GM10248 (cell line): ENCODE data around the gene RASSF3.

Experiments
- CTCF ChIA-PET: fragments of 300-600 bp; sonication (Branson Sonifier 250); formaldehyde crosslinking; extraction: SDS; loops from one replicate; lab custom pipeline; 2021; ENCODE audit warnings: antibody characterized with exemption; lab: Yijun Ruan, JAX
- POLR2A ChIA-PET: fragments of 350-650 bp; sonication (Branson Sonifier 250); formaldehyde crosslinking; extraction: SDS; loops from one replicate; lab custom pipeline; 2020; ENCODE audit warnings: antibody characterized with exemption; lab: Yijun Ruan, JAX
- DNase-seq: peaks from one replicate; pipeline ENCODE4 v3.0.0; 2012; ENCODE audit errors: extremely low spot score
- CTCF ChIP-seq: IDR thresholded peaks from 2 replicates; pipeline ENCODE4 v1.5.1; 2012; ENCODE audit warnings: mild to moderate bottlenecking, low read depth; ENCODE audit errors: extremely low read depth, missing control alignments, control extremely low read depth

The RASSF3 gene

DNA sequence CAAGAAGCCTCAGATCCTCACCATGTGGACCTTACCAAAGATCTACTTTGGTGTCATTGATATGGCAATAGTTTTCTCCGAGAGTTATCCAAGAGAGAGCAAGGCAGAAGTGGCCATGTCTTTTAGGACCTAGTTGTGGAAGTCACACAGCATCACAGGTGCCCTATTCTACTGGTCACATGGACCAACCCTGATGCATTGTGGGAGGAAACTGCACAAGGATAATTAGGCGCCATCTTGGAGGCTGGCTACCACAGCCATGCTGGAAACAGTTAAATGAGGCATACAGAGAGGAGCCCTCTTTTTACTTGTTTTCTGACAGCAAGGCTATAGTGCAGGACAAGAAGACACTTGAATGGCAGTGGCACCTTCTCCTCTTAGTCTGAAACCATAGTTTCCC is 99.1 kb downstream of the RASSF3 start:
- ChIA-PET POLR2A (no interaction called here), CTCF (interaction anchor here (0.8 to 4.1 kb wide), 3 partner anchors 9 to 119 kb away, joined by 3 to 32 read pairs (median 6); no protein-coding TSS in a partner anchor)
- TF ChIP-seq CTCF: no peak
- DNase-seq: no peak

DNA sequence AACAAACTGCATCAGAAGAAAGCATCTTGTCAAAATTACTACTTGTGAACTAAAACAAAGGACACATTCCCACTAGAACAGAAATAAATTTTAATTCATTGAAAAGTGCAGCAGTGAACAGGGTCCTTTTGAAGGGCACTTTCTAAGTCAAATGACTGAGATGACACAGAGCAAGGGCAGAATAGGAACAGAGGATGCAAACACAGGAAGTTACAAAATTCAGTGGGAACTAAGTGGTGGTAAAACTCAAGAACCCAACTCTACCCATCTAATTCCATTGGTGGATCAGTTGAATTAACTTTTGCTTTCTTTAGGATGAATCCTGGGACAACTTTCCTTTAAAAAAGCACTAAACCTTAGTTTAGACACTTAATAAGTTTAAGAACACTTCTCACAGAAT is 103.1 kb downstream of the RASSF3 start:
- CTCF ChIA-PET: interaction anchor here (1.6 to 1.9 kb wide), 2 partner anchors 16 to 164 kb away, joined by 6 to 7 read pairs; no protein-coding TSS in a partner anchor
- POLR2A ChIA-PET: no interaction called here
- DNase-seq: no peak
- TF ChIP-seq CTCF: no peak

DNA sequence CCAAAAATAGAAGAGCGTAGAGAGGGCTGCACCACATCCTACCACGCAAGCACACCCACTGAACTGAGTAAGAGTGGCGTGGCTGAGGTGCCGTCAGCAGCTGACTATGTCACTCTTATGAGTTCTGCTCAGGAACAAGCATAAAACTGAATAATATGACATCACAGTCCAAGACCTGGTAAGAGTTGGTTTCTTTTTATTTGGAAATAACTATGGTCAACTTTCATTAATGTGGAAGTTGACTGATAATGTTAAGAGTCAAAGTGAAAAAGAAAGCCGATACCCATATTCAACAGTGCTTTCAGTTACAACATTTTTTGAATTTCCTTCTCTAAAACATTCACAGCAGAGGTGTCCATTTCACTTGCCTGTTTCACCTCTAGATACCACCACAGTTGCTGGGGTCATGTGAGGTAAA is 104.3 kb downstream of the RASSF3 start:
- CTCF ChIA-PET: interaction anchor here (1.0 to 2.8 kb wide), 6 partner anchors 8 to 165 kb away, joined by 3 to 13 read pairs (median 5); no protein-coding TSS in a partner anchor
- DNase-seq: peak; percentile 26
- TF ChIP-seq CTCF: no peak
- POLR2A ChIA-PET: no interaction called here

- ChIA-PET POLR2A (interaction anchor here (0.7 kb wide), 1 partner anchor 107 kb away, joined by 3 read pairs; no protein-coding TSS in a partner anchor), CTCF (interaction anchor here (0.8 to 2.8 kb wide), 7 partner anchors 9 to 167 kb away, joined by 3 to 13 read pairs (median 4); no protein-coding TSS in a partner anchor)
- no peak for DNase-seq
- TF ChIP-seq CTCF: no peak
Observed at GRCh38 chr12:64716371-64716770, 106.1 kb downstream of the RASSF3 start.

DNA sequence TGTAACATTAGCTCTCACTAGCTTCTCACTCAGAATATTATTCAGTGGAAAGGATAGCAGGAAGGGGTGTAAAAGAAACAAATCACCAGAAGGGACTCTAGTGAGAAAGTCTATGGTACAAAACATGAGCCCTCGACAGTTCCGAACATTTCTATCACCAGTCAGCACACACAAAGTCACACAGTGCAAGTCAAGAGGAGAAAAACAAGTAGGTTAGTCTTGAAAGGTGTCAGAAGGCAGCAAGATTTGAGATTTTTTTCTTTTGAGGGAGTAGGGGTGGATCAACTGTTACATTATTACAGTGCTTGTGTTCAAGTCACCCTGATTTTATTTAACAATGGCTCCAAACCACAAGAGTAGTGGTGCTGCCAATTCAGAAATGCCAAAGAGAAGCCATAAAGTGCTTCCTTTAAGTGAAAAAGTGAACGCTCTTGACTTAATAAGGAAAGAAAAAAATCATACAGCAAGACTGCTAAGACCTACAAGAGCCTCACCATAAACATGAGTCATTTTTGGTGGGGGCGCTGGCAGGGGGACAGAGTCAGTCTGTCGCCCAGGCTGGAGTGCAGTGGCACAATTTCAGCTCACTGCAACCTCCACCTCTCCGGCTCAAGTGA is 106.7 kb downstream of the RASSF3 start:
- ChIA-PET CTCF (interaction anchor here (0.9 to 2.8 kb wide), 4 partner anchors 9 to 167 kb away, joined by 3 to 10 read pairs (median 5); no protein-coding TSS in a partner anchor), POLR2A (interaction anchor here (0.7 kb wide), 1 partner anchor 107 kb away, joined by 3 read pairs; no protein-coding TSS in a partner anchor)
- DNase-seq: no peak
- TF ChIP-seq CTCF: no peak

- CTCF ChIA-PET: interaction anchor here (0.9 to 3.2 kb wide), 5 partner anchors 9 to 169 kb away, joined by 4 to 16 read pairs (median 6); no protein-coding TSS in a partner anchor
- no peak for DNase-seq
- TF ChIP-seq CTCF: no peak
- POLR2A ChIA-PET: no interaction called here
Observed at GRCh38 chr12:64718649-64719048, 108.4 kb downstream of the RASSF3 start.
